HepG2 (cell line): ENCODE measurements around the gene KDM8. TPM values are rescaled to one million over a fixed set of nuclear protein-coding genes. Genes with fewer than 3 reads are reported as not detected.

ENCODE experiments used
- ATAC-seq: fragments of 200-7000 bp; cut with Tn5 transposase; 3 replicates; pipeline ENCODE4 v1.9.1; 2020; ENCODE audit warnings: mild to moderate bottlenecking, moderate library complexity
- BruUV-seq: library from RNA; stranded (reverse); fragments of 400-500 nt; replicated peaks from 2 replicates; lab custom pipeline; 2021; lab: Mats Ljungman, UMichigan
- CTCF ChIA-PET: fragments of 300-600 bp; formaldehyde crosslinking; extraction: SDS; loops from one replicate; lab custom pipeline; 2021; ENCODE audit warnings: low total read pairs, inconsistent platforms, low intra/inter-chr PET ratio; lab: Yijun Ruan, JAX
- POLR2A ChIA-PET: fragments of 350-600 bp; sonication (Branson Sonifier 250); formaldehyde crosslinking; loops from one replicate; lab custom pipeline; 2020; ENCODE audit warnings: antibody characterized with exemption, inconsistent platforms; lab: Yijun Ruan, JAX
- DNase-seq: peaks from one replicate; pipeline ENCODE4 v3.0.0-alpha.2; 2015; ENCODE audit warnings: low spot score
- FAIRE-seq: peaks from 3 replicates; lab custom pipeline; 2011; peaks lifted over from hg19 to GRCh38; lab: Jason Lieb, UNC
- H2AFZ ChIP-seq: one replicate; pipeline ENCODE4 v1.6.1; 2011; ENCODE audit warnings: low read length, inconsistent platforms
- H3K27ac ChIP-seq: fragments of 300-600 bp; 3 replicates; pipeline ENCODE4 v1.8.0; 2011; ENCODE audit warnings: mixed run types, mild to moderate bottlenecking, mixed read lengths, low read length, inconsistent platforms; ENCODE audit not compliant: insufficient read depth; ENCODE audit errors: extremely low read length
- H3K27me3 ChIP-seq, 2 experiments: fragments of 200-600 bp in 1 of 2; 2 replicates in 1 of 2; 3 replicates in 1 of 2; pipeline versions ENCODE4 v1.6.0 to v1.8.0; 2011; ENCODE audit warnings: low read length in 2 of 2, mild to moderate bottlenecking in 2 of 2, moderate library complexity in 2 of 2, inconsistent platforms in 1 of 2; ENCODE audit not compliant: insufficient read depth in 2 of 2, control insufficient read depth in 1 of 2
- H3K36me3 ChIP-seq, 2 experiments: fragments of 200-600 bp in 1 of 2; replicated peaks in 1 of 2; 2 replicates in 1 of 2; 3 replicates in 1 of 2; pipeline versions ENCODE4 v1.5.1 to v1.8.0; 2011; ENCODE audit warnings: low read length in 2 of 2, inconsistent platforms in 1 of 2; ENCODE audit not compliant: insufficient read depth in 2 of 2, control insufficient read depth in 1 of 2
- H3K4me1 ChIP-seq: 2 replicates; pipeline ENCODE4 v1.5.1; 2012; ENCODE audit warnings: low read length, inconsistent platforms; ENCODE audit not compliant: insufficient read depth
- H3K4me2 ChIP-seq: 2 replicates; pipeline ENCODE4 v1.6.0; 2011; ENCODE audit warnings: low read depth, low read length, inconsistent platforms
- H3K4me3 ChIP-seq, 3 experiments: fragments of 200-600 bp in 1 of 3; sonication (generic), shearing (Covaris generic) in 1 of 3; replicated peaks in 1 of 3; 2 replicates each; pipeline ENCODE4 v1.5.1; 2011 to 2016; ENCODE audit warnings: low read length in 3 of 3, inconsistent platforms in 2 of 3, low read depth in 2 of 3, mild to moderate bottlenecking in 2 of 3, control low read depth in 1 of 3, mixed read lengths in 1 of 3; ENCODE audit not compliant: insufficient read depth in 1 of 3
- H3K79me2 ChIP-seq: one replicate; pipeline ENCODE4 v1.6.1; 2011; ENCODE audit warnings: low read length, inconsistent platforms; ENCODE audit not compliant: insufficient read depth
- H3K9ac ChIP-seq: 2 replicates; pipeline ENCODE4 v1.6.0; 2011; ENCODE audit warnings: mild to moderate bottlenecking, low read depth, low read length, inconsistent platforms; ENCODE audit not compliant: insufficient read depth
- H3K9me3 ChIP-seq: 2 replicates; pipeline ENCODE4 v1.5.1; 2012; ENCODE audit warnings: mild to moderate bottlenecking, low read length
- H4K20me1 ChIP-seq: 2 replicates; pipeline ENCODE4 v1.6.0; 2011; ENCODE audit warnings: inconsistent platforms, mild to moderate bottlenecking, low read length, moderate library complexity; ENCODE audit not compliant: insufficient read depth
- CBX5 ChIP-seq: sonication (generic); formaldehyde crosslinking; IDR thresholded peaks from 2 replicates; pipeline ENCODE4 v1.4.0; 2020; ENCODE audit warnings: missing genetic modification reagents, borderline replicate concordance
- ETV5 ChIP-seq: IDR thresholded peaks from 2 replicates; pipeline ENCODE4 v1.6.1; 2018; ENCODE audit warnings: missing biosample characterization, missing genetic modification reagents, inconsistent platforms, borderline replicate concordance
- FIP1L1 ChIP-seq: fragments of 200-400 bp; formaldehyde crosslinking; IDR thresholded peaks from 2 replicates; pipeline ENCODE4 v1.6.1; 2018; ENCODE audit warnings: low read depth, mild to moderate bottlenecking, low read length, moderate library complexity, borderline replicate concordance; ENCODE audit not compliant: insufficient read depth
- GATAD1 ChIP-seq: IDR thresholded peaks from 2 replicates; pipeline ENCODE4 v1.6.1; 2016; ENCODE audit warnings: missing genetic modification reagents, missing compliant biosample characterization
- IKZF4 ChIP-seq: sonication (generic); formaldehyde crosslinking; IDR thresholded peaks from 2 replicates; pipeline ENCODE4 v1.5.1; 2020; ENCODE audit warnings: borderline replicate concordance, mild to moderate bottlenecking, low read depth, missing genetic modification reagents; ENCODE audit errors: not compliant biosample characterization
- JARID2 ChIP-seq: sonication (generic); formaldehyde crosslinking; IDR thresholded peaks from 2 replicates; pipeline ENCODE4 v1.8.1; 2023; ENCODE audit warnings: missing genetic modification reagents, inconsistent platforms; ENCODE audit not compliant: insufficient replicate concordance
- MED13 ChIP-seq: sonication (generic); formaldehyde crosslinking; IDR thresholded peaks from 2 replicates; pipeline ENCODE4 v1.5.0; 2020; ENCODE audit warnings: missing genetic modification reagents
- PREB ChIP-seq: sonication (generic); formaldehyde crosslinking; IDR thresholded peaks from 2 replicates; pipeline ENCODE4 v1.4.0; 2020; ENCODE audit warnings: missing genetic modification reagents
- SATB2 ChIP-seq: sonication (generic); formaldehyde crosslinking; IDR thresholded peaks from 2 replicates; pipeline ENCODE4 v1.5.0; 2020; ENCODE audit warnings: missing genetic modification reagents
- STAG1 ChIP-seq: sonication (generic); formaldehyde crosslinking; IDR thresholded peaks from 2 replicates; pipeline ENCODE4 v1.4.0; 2020; ENCODE audit warnings: missing genetic modification reagents
- TEAD2 ChIP-seq: sonication (generic); formaldehyde crosslinking; IDR thresholded peaks from 2 replicates; pipeline ENCODE4 v1.9.0; 2021; ENCODE audit warnings: missing genetic modification reagents
- ZNF329 ChIP-seq: sonication (generic); formaldehyde crosslinking; IDR thresholded peaks from 2 replicates; pipeline ENCODE4 v1.9.0; 2021; ENCODE audit warnings: low read depth, mild to moderate bottlenecking, missing genetic modification reagents
- ZNF44 ChIP-seq: sonication (generic); formaldehyde crosslinking; IDR thresholded peaks from 2 replicates; pipeline ENCODE4 v1.5.1; 2020; ENCODE audit warnings: mild to moderate bottlenecking, missing genetic modification reagents
- ZNF451 ChIP-seq: sonication (generic); formaldehyde crosslinking; IDR thresholded peaks from 2 replicates; pipeline ENCODE4 v1.5.0; 2020; ENCODE audit warnings: mild to moderate bottlenecking, missing genetic modification reagents
- ZNF570 ChIP-seq: sonication (generic); formaldehyde crosslinking; IDR thresholded peaks from 2 replicates; pipeline ENCODE4 v1.4.0; 2020; ENCODE audit warnings: mild to moderate bottlenecking, missing genetic modification reagents, borderline replicate concordance
- ZNF720 ChIP-seq: sonication (generic); formaldehyde crosslinking; IDR thresholded peaks from 2 replicates; pipeline ENCODE4 v1.4.0; 2020; ENCODE audit warnings: missing genetic modification reagents
- ZNF776 ChIP-seq: sonication (generic); formaldehyde crosslinking; IDR thresholded peaks from 2 replicates; pipeline ENCODE4 v1.4.0; 2020; ENCODE audit warnings: mild to moderate bottlenecking, missing genetic modification reagents
- WGBS: methylation state at CpG from one replicate; pipeline ENCODE4 v1.1.6; 2017; ENCODE audit warnings: low lambda C conversion rate; 5-methylcytosine and 5-hydroxymethylcytosine counted together
- in situ Hi-C: cut with HindIII; loops from 2 replicates; pipeline ENCODE4 v1.10.0; 2017; ENCODE audit warnings: low pct_unique_long_range_greater_than_20kb; ENCODE audit not compliant: extremely low pct_ligation_motif_present
- intact Hi-C: fragments of 100-400 bp; cut with micrococcal nuclease; formaldehyde crosslinking; loops from one replicate; pipeline ENCODE4 v1.10.0; 2022; ENCODE audit not compliant: unreplicated experiment
- polyA plus RNA-seq, 8 experiments: library from polyadenylated mRNA; depleted of rRNA in 3 of 8; stranded (reverse) in 7 of 8; unstranded in 1 of 8; fragments of >200 nt; fragmentation: Illumina TruSeq in 4 of 8; extraction: Trizol in 4 of 8; gene quantifications; 2 replicates each; pipeline versions ENCODE4 v1.2.1 to v1.2.3, GENCODE V29; 2011 to 2016; ENCODE audit warnings: low read depth in 4 of 8, missing spikeins in 1 of 8, mixed read lengths in 1 of 8; ENCODE audit not compliant: insufficient read depth in 1 of 8
- total RNA-seq, 5 experiments: library from RNA; depleted of rRNA; stranded (reverse); fragments of >200 nt; fragmentation: Illumina TruSeq; extraction: Trizol; gene quantifications; 2 replicates each; pipeline ENCODE4 v1.2.3, GENCODE V29; 2016; ENCODE audit warnings: low read depth in 1 of 5
- TF ChIP-seq, protein P1 (sequence below): sonication (generic); formaldehyde crosslinking; IDR thresholded peaks from 2 replicates; pipeline ENCODE4 v1.4.0; 2020; ENCODE audit warnings: mild to moderate bottlenecking, low read depth, missing genetic modification reagents
- TF ChIP-seq, protein P2 (sequence below): sonication (generic); formaldehyde crosslinking; IDR thresholded peaks from 2 replicates; pipeline ENCODE4 v1.8.1; 2022; ENCODE audit warnings: mild to moderate bottlenecking, missing genetic modification reagents

The KDM8 gene
- total and polyA plus RNA-seq, 2 of the 13 experiments (the other 11 are each of a cell fraction or from before 2014, with no cell fraction given): 3.3 to 8.6 TPM

DNA sequence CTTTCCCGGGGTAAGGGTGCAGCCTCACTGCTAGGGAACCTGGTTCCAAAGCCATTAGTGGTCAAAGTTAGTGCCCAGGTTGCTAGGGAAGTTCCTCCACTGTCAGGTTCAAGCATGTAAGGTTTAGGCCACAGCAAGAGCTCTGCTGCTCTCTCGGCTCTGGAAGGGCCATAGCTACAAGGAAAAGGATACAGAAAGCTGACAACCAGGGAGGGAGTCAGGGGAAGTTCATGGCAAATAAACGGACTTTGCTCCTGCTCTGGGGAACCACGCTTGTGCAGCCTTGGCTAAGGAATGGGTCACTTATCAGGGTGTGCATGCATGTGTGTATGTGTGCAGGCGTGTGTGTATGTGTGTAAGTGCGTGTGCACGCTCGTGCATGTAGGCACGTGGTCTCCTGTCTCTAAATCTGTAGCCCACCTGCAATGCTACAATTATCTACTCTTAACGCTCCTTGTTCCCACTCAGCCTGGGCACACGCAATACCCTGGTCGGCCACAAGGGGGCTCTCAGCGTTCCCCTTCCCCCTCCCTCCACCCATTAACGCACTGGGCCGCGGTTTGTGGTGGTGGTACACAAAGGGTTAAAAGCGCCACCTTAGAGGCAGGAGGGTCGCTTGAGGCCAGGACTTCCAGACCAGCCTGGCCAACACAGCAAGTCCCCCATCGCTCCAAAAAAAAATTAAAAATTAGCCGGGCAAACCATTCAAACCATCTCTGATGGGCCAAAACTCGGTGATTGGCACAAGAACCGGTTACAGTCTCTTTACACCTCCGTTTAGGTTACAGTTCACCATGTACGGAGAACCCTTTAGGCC lies 48.4 kb upstream of the KDM8 start (continued):
- TF ChIP-seq IKZF4 (CRISPR knock-in tag) (peak; percentile 55), ETV5 (no peak), STAG1 (CRISPR knock-in tag) (peak; percentile 75)
- TF ChIP-seq, all 625 proteins: peak for 83

DNA sequence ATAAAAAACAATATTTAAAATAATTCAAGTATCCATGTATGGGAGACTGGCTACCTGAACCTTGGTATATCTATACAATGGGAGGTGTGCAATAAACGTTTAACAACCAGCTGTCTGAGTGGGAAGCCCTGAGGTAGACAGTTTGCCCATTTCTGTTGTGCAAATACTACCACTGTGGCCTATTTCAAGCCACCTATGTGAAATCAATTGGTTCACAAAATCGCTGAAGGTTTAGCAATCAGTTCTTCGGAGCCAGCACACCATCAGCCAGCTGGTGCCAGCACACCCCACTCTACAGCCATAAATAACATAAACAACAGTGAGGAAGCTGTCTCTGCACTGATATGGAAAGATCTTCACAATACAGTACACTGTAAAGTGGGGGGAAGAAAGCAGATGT lies 46.7 kb upstream of the KDM8 start:
- no peak overlapping the region for H3K4me2 ChIP-seq
- no peaks in the 10 kb centered on the region for H3K9me3 ChIP-seq
- DNase-seq (no peak), ATAC-seq (no peak), FAIRE-seq (no peak)
- H3K27me3 ChIP-seq: no peaks in the 10 kb centered on the region; a peak in 1 of 5 replicates
- no peaks in the 10 kb centered on the region for H4K20me1 ChIP-seq
- ChIA-PET CTCF (no interaction called here), POLR2A (no interaction called here)
- TF ChIP-seq CBX5 (no peak), FIP1L1 (no peak), MED13 (CRISPR knock-in tag) (no peak), ZNF570 (CRISPR knock-in tag) (no peak), ZNF44 (CRISPR knock-in tag) (no peak), GATAD1 (CRISPR knock-in tag) (no peak), ZNF329 (CRISPR knock-in tag) (no peak), ZNF776 (no peak), SATB2 (CRISPR knock-in tag) (no peak), ZNF720 (no peak), ZNF451 (no peak), JARID2 (CRISPR knock-in tag) (no peak), PREB (no peak), TEAD2 (CRISPR knock-in tag) (no peak)
- TF ChIP-seq, protein P1, sequence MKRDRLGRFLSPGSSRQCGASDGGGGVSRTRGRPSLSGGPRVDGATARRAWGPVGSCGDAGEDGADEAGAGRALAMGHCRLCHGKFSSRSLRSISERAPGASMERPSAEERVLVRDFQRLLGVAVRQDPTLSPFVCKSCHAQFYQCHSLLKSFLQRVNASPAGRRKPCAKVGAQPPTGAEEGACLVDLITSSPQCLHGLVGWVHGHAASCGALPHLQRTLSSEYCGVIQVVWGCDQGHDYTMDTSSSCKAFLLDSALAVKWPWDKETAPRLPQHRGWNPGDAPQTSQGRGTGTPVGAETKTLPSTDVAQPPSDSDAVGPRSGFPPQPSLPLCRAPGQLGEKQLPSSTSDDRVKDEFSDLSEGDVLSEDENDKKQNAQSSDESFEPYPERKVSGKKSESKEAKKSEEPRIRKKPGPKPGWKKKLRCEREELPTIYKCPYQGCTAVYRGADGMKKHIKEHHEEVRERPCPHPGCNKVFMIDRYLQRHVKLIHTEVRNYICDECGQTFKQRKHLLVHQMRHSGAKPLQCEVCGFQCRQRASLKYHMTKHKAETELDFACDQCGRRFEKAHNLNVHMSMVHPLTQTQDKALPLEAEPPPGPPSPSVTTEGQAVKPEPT (CRISPR knock-in tag): no peak
- TF ChIP-seq, protein P2, sequence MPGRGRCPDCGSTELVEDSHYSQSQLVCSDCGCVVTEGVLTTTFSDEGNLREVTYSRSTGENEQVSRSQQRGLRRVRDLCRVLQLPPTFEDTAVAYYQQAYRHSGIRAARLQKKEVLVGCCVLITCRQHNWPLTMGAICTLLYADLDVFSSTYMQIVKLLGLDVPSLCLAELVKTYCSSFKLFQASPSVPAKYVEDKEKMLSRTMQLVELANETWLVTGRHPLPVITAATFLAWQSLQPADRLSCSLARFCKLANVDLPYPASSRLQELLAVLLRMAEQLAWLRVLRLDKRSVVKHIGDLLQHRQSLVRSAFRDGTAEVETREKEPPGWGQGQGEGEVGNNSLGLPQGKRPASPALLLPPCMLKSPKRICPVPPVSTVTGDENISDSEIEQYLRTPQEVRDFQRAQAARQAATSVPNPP (CRISPR knock-in tag): no peak
- intact Hi-C loops: no loop called here
- H3K36me3 ChIP-seq: no peaks in the 10 kb centered on the region
- peaks cover 11% of the 10 kb centered on the region for H3K4me1 ChIP-seq
- H2AFZ ChIP-seq: no peak overlapping the region
- H3K27ac ChIP-seq: no peak overlapping the region
- no peaks in the 10 kb centered on the region for H3K79me2 ChIP-seq
- in situ Hi-C loops: no loop called here
- BruUV-seq: no TSS peak
- no peak overlapping the region for H3K9ac ChIP-seq
- WGBS: 12% methylated on average over 3 of the region's 3 CpGs
- H3K4me3 ChIP-seq: no peak overlapping the region
